ENCODE results near the gene KCTD3.

KCTD3 gene

GRCh38 chr1:215606564-215607168, 39.6 kb downstream of the KCTD3 start:
- DNase-seq (ENCODE audit: low spot score) = peak; percentile 17

DNA sequence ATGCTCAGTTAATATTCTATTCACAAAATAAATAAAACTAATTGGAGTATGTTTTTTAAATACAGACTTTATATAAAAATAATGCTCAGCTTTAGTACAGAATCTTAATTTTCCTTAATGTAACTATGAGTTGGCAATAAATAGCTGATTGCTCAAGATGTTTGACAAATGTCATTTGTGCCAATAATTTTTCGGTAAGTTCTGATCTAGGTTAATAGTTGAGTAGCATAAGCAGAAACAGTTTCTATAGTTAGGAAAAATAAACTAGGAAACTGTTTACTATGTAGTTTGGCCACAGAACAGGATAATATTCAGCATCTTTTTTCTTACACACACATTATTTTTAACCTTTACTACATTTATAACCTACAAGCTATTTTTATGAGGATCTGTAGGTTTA, 40.3 kb downstream of the KCTD3 start:
- DNase-seq (ENCODE audit: low spot score) = no peak

- no peak for DNase-seq (ENCODE audit: low spot score)
Measured at GRCh38 chr1:215608646-215609045, 41.5 kb downstream of the KCTD3 start.

GRCh38 chr1:215612391-215612790, 45.3 kb downstream of the KCTD3 start:
- no peak for DNase-seq (ENCODE audit: low spot score)

DNA sequence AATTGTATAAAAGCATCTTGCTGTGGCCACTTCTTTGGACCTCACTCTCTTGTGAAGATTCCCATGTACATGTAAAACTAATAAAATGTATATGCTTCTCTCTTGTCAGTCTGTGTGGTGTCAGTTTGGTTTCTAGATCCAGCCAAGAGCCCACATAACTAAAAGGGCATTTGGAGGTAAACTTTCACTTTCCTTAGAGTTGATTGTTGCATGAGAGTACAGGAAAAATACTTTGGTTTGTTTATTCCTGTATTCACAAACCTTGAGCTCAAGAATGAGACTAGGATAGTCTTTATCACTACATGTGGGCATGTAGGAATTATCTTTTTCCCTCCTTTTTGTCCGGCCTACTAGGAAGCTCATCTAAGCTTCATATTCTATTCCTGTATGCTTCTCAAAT, 50.9 kb downstream of the KCTD3 start:
- no peak for DNase-seq (ENCODE audit: low spot score)

DNA sequence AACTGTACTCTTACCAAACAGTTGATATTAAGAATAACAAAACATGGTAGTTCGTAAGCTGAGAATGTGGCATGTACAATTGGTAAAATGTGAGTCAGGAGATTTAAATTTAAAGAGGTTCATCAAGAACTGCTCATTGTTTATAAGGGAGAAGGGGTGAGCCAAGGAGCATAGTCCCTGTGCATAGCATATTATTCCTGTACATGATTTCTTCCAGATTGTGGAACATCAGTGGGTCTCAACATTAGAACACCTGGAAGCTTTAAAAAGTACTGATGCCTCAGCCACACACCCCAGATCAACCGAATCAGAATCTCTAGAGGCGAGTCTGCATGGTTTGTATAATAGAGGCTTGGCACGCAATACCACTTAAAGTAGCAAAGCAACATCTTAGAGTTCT, 56.1 kb downstream of the KCTD3 start:
- no peak for DNase-seq (ENCODE audit: low spot score)

DNA sequence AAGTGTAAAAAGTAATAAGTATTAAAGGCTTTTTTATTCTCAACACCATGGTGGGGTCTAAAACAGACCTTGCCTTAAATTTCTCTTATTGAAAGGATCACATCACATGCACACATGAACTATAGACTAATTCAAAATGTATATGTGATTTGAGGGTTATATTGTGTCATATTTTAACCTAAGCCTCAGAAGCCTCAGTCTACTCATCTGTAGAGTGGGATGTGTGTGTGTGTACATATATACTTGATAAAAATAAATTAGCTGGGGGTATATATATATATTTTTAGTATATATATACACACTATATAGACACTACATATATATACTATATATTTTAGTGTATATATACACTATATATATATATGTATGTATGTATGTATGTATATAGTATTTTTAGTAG, 58.8 kb downstream of the KCTD3 start:
- no peak for DNase-seq (ENCODE audit: low spot score)

DNA sequence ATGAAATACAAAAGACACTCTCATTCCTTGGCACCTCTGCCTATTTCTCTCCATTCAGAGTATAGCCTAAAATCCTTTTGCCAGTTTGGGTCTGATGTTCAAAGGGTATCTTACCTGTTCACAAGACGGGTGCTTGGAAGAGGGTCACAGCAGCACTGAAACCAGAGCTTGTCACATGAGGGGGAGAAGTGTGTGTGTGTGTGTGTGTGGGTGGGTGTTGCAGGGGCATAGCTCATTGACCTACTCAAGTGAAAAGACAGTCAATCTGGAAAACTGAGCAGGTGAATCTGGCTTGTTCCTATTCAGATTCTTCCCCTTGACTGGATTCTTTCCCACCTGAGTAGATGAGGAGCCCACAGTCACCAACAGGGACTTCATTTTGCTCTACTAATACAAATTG, 63.9 kb downstream of the KCTD3 start:
- DNase-seq (ENCODE audit: low spot score) = no peak

- DNase-seq (ENCODE audit: low spot score) = peak; percentile 3
Measured at GRCh38 chr1:215631489-215631888, 64.4 kb downstream of the KCTD3 start.

- peak; percentile 44 for DNase-seq (ENCODE audit: low spot score)
Measured at GRCh38 chr1:215635827-215636226, 68.7 kb downstream of the KCTD3 start.

DNA sequence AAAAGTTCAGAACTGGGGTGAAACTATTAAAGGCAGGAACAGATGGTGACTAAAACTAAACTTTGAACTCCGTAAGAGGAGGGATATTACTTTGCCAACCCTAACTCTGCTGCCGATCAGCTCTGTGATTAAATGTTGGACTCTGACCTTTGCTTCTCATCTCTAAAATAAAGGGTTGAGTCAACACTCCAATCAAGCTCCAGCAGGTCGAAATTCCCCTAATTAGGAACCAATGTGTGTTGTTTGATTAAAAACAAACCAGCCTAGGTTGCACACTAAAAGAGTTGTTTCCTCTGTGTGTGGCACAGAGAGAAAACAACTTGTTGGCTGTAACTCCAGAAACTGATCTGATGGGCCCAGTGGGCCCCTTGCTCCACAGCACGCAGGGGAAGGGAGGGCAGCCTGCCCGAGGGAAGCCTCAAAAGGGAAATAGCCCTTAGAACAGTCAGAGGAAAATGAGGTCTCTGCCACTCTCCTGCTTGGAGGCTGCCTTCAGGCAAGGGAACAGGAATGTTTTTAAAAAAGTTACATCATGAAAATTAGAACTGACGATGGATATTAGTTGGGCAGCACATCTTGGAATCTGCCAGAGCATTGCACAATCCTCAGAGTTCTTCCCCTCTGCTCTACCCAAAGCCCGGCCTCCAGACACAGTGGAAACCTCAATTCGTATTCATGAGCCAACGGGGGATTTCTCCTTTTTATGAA, 69.3 kb downstream of the KCTD3 start:
- peak; percentile 79 for DNase-seq (ENCODE audit: low spot score)

- DNase-seq (ENCODE audit: low spot score) = peak; percentile 60
Measured at GRCh38 chr1:215637041-215637573, 70.0 kb downstream of the KCTD3 start.

DNA sequence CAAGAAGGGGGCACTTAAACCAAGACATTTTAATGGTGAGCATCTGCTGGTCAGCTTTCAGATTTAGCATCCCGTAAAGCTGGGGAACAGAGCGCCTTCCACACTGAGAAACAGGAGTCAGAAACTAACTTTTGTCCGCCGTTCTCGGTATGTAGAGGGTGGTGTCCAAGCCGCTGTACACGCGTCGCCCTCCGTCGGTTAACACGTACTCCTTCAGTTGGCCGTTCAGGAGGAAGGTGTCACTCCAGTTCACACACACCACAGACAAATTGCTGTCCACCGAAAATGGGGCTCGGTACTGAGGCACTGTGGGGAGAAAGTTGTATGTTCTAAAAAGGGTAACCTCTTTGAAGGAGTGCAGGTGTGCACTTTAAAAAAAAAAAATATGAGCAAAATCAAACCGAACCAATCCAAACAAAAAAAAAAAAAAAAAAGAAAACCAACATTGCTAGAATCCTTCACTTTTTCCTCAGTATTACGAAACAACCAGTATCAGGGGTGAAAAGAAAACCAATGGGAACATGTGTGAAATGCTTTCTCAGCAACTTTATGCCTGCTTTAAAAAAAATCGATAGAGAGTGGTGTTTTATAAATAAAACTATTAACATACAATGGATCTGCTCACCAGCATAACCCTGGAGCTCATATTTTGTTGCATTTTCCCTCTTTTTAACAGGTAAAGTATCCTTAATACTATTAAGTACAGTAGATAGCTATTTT, 73.5 kb downstream of the KCTD3 start:
- no peak for DNase-seq (ENCODE audit: low spot score)

- DNase-seq (ENCODE audit: low spot score) = no peak
Measured at GRCh38 chr1:215643592-215644321, 76.7 kb downstream of the KCTD3 start.

- DNase-seq (ENCODE audit: low spot score) = no peak
Measured at GRCh38 chr1:215645182-215645581, 78.1 kb downstream of the KCTD3 start.

- no peak for DNase-seq (ENCODE audit: low spot score)
Measured at GRCh38 chr1:215645861-215646260, 78.8 kb downstream of the KCTD3 start.

DNA sequence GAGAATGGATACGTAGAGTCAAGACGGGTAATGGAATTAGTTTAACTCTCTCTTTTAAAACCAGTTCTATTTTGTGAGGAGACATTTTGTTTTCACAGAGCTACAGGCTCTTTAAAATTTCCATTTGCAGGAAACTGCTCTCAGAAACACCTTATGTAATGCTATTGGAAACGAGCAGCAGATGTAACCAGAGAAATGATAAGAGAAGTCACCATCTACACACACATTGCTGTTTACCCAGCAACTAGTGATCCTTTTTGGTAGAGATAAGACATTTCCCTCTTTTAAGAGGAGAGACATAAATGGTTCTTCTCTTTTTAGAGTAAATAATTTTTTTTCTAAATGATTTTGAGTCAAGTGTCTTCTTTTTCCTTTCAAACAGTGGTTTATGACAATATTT, 80.6 kb downstream of the KCTD3 start:
- no peak for DNase-seq (ENCODE audit: low spot score)

GRCh38 chr1:215648957-215649356, 81.9 kb downstream of the KCTD3 start:
- DNase-seq (ENCODE audit: low spot score) = no peak

- no peak for DNase-seq (ENCODE audit: low spot score)
Measured at GRCh38 chr1:215650446-215651149, 83.5 kb downstream of the KCTD3 start.

- DNase-seq (ENCODE audit: low spot score) = no peak
Measured at GRCh38 chr1:215651867-215652266, 84.8 kb downstream of the KCTD3 start.

GRCh38 chr1:215652371-215652770, 85.3 kb downstream of the KCTD3 start:
- no peak for DNase-seq (ENCODE audit: low spot score)

DNA sequence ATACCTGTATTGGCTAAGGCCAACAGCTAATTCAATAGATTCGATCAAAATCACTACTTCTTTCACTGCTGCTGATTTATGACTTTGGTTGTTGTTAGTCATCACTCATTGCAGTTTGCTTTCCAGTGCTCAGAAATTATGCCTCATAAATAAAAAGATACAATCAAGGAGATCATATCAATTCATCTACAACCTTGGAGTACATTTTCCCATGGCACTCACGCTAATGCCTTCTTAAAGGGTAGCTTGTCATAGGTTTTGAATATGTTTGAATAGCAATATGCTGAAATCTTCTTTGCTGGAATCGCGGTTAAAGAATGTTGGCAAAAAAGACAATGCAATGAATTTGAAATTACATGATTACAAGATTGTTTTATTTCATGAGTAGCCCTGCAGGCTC, 89.9 kb downstream of the KCTD3 start:
- no peak for DNase-seq (ENCODE audit: low spot score)
